Stimulated activated memory B cell treated with anti-CD40 and anti-IgM and Interleukin-4, amounts not matched to agents 10 μg/mL and 1 μg/mL and 100 μg/mL, for 72 hours (primary cell): ENCODE results near the gene STARD8.

ENCODE experiments used
- ATAC-seq: fragments of 150-1000 bp; cut with Tn5 transposase; 2 replicates; pipeline ENCODE4 v1.10.0; 2021
- H3K27ac Mint-ChIP-seq: one replicate; pipeline ENCODE4 v1.8.0; 2022; ENCODE audit warnings: mild to moderate bottlenecking, mixed read lengths
- H3K27me3 Mint-ChIP-seq: one replicate; pipeline ENCODE4 v1.8.0; 2022; ENCODE audit warnings: mixed read lengths
- H3K36me3 Mint-ChIP-seq: one replicate; pipeline ENCODE4 v1.8.0; 2022; ENCODE audit warnings: mixed read lengths
- H3K4me1 Mint-ChIP-seq: one replicate; pipeline ENCODE4 v1.8.0; 2022; ENCODE audit warnings: mixed read lengths
- H3K4me3 Mint-ChIP-seq: one replicate; pipeline ENCODE4 v1.8.0; 2022; ENCODE audit warnings: mild to moderate bottlenecking, moderate library complexity, mixed read lengths
- H3K9me3 Mint-ChIP-seq: one replicate; pipeline ENCODE4 v1.8.0; 2022; ENCODE audit warnings: mixed read lengths

STARD8 gene

GRCh38 chrX:68758671-68759070 lies 111.2 kb downstream of the STARD8 start:
- ATAC-seq = no peak
- Mint-ChIP-seq H3K27ac (no peak overlapping the region), H3K9me3 (no peaks in the 10 kb centered on the region), H3K4me1 (no peaks in the 10 kb centered on the region), H3K36me3 (no peaks in the 10 kb centered on the region), H3K27me3 (no peaks in the 10 kb centered on the region), H3K4me3 (no peak overlapping the region)

GRCh38 chrX:68761086-68761485 lies 113.6 kb downstream of the STARD8 start:
- ATAC-seq = no peak
- H3K36me3 Mint-ChIP-seq = no peaks in the 10 kb centered on the region
- H3K27me3 Mint-ChIP-seq = no peaks in the 10 kb centered on the region
- H3K4me3 Mint-ChIP-seq = no peak overlapping the region
- no peak overlapping the region for H3K27ac Mint-ChIP-seq
- H3K4me1 Mint-ChIP-seq = no peaks in the 10 kb centered on the region
- H3K9me3 Mint-ChIP-seq = no peaks in the 10 kb centered on the region

- Mint-ChIP-seq H3K27ac (no peak overlapping the region), H3K4me1 (no peaks in the 10 kb centered on the region), H3K4me3 (no peak overlapping the region), H3K36me3 (no peaks in the 10 kb centered on the region), H3K9me3 (no peaks in the 10 kb centered on the region), H3K27me3 (no peaks in the 10 kb centered on the region)
- no peak for ATAC-seq
These were observed 115.3 kb downstream of the STARD8 start for GRCh38 chrX:68762766-68763165.

GRCh38 chrX:68763481-68763880 lies 116.0 kb downstream of the STARD8 start:
- no peaks in the 10 kb centered on the region for H3K4me1 Mint-ChIP-seq
- H3K9me3 Mint-ChIP-seq = no peaks in the 10 kb centered on the region
- no peaks in the 10 kb centered on the region for H3K36me3 Mint-ChIP-seq
- no peak overlapping the region for H3K27ac Mint-ChIP-seq
- ATAC-seq = no peak
- no peaks in the 10 kb centered on the region for H3K27me3 Mint-ChIP-seq
- no peak overlapping the region for H3K4me3 Mint-ChIP-seq
